SU-DHL-6 (cell line): ENCODE data around the gene SHC2.

ENCODE experiments used
- H2AFZ ChIP-seq: fragments of 200-600 bp; sonication (generic); 2 replicates; pipeline ENCODE4 v1.6.1; 2014; ENCODE audit warnings: low read depth, mild to moderate bottlenecking, moderate library complexity, mixed read lengths, antibody characterized with exemption, low read length; ENCODE audit not compliant: severe bottlenecking
- H3F3A ChIP-seq: fragments of 200-600 bp; shearing (Covaris generic); 2 replicates; pipeline ENCODE4 v1.6.0; 2016; ENCODE audit warnings: antibody characterized with exemption, mild to moderate bottlenecking; ENCODE audit not compliant: insufficient read depth
- H3K27ac ChIP-seq: fragments of 200-600 bp; sonication (generic); 2 replicates; pipeline ENCODE4 v1.5.1; 2016; ENCODE audit warnings: low read depth, mild to moderate bottlenecking, low read length, moderate library complexity, mixed read lengths
- H3K27me3 ChIP-seq: fragments of 200-600 bp; sonication (generic), shearing (Covaris generic); 2 replicates; pipeline ENCODE4 v1.6.0; 2014; ENCODE audit warnings: mild to moderate bottlenecking, low read length
- H3K36me3 ChIP-seq: fragments of 200-600 bp; sonication (generic); 2 replicates; pipeline ENCODE4 v1.6.1; 2014; ENCODE audit warnings: mild to moderate bottlenecking, low read length, mixed read lengths
- H3K4me2 ChIP-seq: fragments of 300-600, 200-600 bp; shearing (Covaris generic), sonication (generic); 2 replicates; pipeline ENCODE4 v1.6.0; 2014; ENCODE audit warnings: low read length, low read depth, mild to moderate bottlenecking; ENCODE audit not compliant: poor library complexity, severe bottlenecking
- H3K4me3 ChIP-seq: fragments of 200-600 bp; sonication (generic); 2 replicates; pipeline ENCODE4 v1.5.1; 2014; ENCODE audit warnings: antibody characterized with exemption, low read length, mild to moderate bottlenecking, mixed read lengths; ENCODE audit not compliant: insufficient read depth, poor library complexity, severe bottlenecking
- H3K79me2 ChIP-seq: fragments of 200-600 bp; sonication (generic); 2 replicates; pipeline ENCODE4 v1.6.1; 2014; ENCODE audit warnings: mild to moderate bottlenecking, low read length, moderate library complexity; ENCODE audit not compliant: insufficient read depth
- H3K9ac ChIP-seq: fragments of 200-600 bp; sonication (generic); 2 replicates; pipeline ENCODE4 v1.7.0; 2014; ENCODE audit warnings: mild to moderate bottlenecking, low read length
- H3K9me2 ChIP-seq: fragments of 200-600 bp; sonication (generic); replicated peaks from 2 replicates; pipeline ENCODE4 v1.6.1; 2014; ENCODE audit warnings: low read length; ENCODE audit not compliant: insufficient read depth
- H3K9me3 ChIP-seq: fragments of 200-600 bp; sonication (generic); 2 replicates; pipeline ENCODE4 v1.6.1; 2014; ENCODE audit warnings: low read length, mixed read lengths; ENCODE audit not compliant: insufficient read depth
- H4K20me1 ChIP-seq: fragments of 200-600 bp; sonication (generic); 2 replicates; pipeline ENCODE4 v1.6.1; 2014; ENCODE audit warnings: low read depth, mild to moderate bottlenecking, antibody characterized with exemption, low read length, moderate library complexity, mixed read lengths
- EZH2phosphoT487 ChIP-seq: fragments of 200-600 bp; sonication (generic), shearing (Covaris generic); conservative IDR thresholded peaks from 2 replicates; pipeline ENCODE4 v1.6.1; 2018; ENCODE audit warnings: mild to moderate bottlenecking, antibody characterized with exemption, low read length, moderate library complexity, mixed read lengths
- TF ChIP-seq, protein P1 (sequence below): fragments of 200-600 bp; sonication (generic); IDR thresholded peaks from one replicate; pipeline ENCODE4 v1.5.1; 2017; ENCODE audit warnings: antibody characterized with exemption, mild to moderate bottlenecking, low read length, moderate library complexity; ENCODE audit not compliant: insufficient read depth, poor library complexity, severe bottlenecking

The SHC2 gene

DNA sequence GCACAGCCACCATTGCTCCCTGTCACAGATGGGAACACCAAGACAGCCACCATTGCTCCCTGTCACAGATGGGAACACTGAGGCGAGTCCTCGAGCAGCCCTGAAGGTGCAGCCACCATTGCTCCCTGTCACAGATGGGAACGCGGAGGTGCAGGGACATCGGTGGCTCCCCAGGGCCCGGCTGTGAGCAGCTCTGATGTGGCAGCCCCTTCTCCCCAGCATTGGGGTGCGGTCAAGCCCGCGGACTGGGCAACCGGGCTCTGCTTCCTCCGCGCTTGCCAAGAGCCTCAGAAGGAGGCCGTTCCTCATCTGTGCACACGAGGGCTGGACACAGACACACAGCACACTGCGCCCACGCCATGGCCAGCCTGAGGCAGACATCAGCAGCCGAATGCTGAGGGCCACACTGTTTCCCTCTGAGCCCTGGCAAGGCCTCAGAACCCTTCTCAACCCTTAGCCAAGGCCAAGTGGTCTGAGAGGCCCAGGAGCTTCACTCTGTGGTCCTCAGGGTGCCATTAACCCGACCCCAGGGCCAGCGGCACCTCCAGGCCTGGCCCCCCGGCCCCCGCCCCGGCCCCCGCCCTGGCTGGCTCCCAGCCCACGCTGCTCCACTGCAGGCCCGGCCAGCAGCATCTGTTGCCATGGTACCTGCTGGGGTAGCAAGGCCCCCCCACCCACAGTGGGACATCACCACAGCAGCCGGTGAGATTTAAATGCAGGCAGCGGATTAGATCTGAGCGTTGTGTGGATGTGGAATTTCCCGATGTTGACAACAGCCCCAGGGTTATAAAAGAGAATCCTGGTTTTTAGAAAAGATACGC, 70.2 kb downstream of the SHC2 start:
- Histone ChIP-seq H4K20me1 (no peaks in the 10 kb centered on the region), H3K79me2 (no peaks in the 10 kb centered on the region), H3K27ac (no peak overlapping the region), H3K27me3 (no peaks in the 10 kb centered on the region), H3K9me3 (peaks cover 13% of the 10 kb centered on the region; the same call in 1 of the 2 replicates), H3K36me3 (no peaks in the 10 kb centered on the region), H3K9ac (no peak overlapping the region), H3K4me2 (no peak overlapping the region), H3K4me3 (no peak overlapping the region), H2AFZ (no peak overlapping the region), H3F3A (no peaks in the 10 kb centered on the region), H3K9me2 (no peaks in the 10 kb centered on the region)
- TF ChIP-seq EZH2phosphoT487 = no peak
- TF ChIP-seq, protein P1, sequence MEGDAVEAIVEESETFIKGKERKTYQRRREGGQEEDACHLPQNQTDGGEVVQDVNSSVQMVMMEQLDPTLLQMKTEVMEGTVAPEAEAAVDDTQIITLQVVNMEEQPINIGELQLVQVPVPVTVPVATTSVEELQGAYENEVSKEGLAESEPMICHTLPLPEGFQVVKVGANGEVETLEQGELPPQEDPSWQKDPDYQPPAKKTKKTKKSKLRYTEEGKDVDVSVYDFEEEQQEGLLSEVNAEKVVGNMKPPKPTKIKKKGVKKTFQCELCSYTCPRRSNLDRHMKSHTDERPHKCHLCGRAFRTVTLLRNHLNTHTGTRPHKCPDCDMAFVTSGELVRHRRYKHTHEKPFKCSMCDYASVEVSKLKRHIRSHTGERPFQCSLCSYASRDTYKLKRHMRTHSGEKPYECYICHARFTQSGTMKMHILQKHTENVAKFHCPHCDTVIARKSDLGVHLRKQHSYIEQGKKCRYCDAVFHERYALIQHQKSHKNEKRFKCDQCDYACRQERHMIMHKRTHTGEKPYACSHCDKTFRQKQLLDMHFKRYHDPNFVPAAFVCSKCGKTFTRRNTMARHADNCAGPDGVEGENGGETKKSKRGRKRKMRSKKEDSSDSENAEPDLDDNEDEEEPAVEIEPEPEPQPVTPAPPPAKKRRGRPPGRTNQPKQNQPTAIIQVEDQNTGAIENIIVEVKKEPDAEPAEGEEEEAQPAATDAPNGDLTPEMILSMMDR = no peak

DNA sequence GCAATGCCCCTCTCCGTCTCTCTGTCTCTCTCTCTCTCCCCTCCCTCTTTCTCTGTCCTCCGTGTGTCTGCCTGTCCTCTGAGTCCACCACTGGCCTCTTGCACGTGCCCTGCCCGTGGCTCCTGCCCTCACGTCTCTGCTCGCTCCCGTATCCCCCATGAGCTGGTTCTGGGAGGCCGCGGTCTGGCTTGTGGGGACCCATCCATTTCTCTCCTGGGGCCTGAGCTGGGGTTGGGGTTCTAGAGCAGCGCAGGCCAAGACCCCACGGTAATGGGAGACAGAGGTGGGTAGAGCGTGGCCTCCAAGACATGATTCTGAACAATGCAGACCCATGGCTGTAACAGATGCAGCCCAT, 70.9 kb downstream of the SHC2 start:
- no peak overlapping the region for H3K4me3 ChIP-seq
- no peaks in the 10 kb centered on the region for H3F3A ChIP-seq
- H3K9me2 ChIP-seq = no peaks in the 10 kb centered on the region
- H3K4me2 ChIP-seq = no peak overlapping the region
- no peak overlapping the region for H3K27ac ChIP-seq
- no peaks in the 10 kb centered on the region for H3K27me3 ChIP-seq
- H2AFZ ChIP-seq = no peak overlapping the region
- H4K20me1 ChIP-seq = no peaks in the 10 kb centered on the region
- H3K79me2 ChIP-seq = no peaks in the 10 kb centered on the region
- no peak overlapping the region for H3K9ac ChIP-seq
- H3K9me3 ChIP-seq = peaks cover 10% of the 10 kb centered on the region; the same call in 1 of the 2 replicates
- TF ChIP-seq, protein P1 = no peak
- TF ChIP-seq EZH2phosphoT487 = no peak
- H3K36me3 ChIP-seq = no peaks in the 10 kb centered on the region

DNA sequence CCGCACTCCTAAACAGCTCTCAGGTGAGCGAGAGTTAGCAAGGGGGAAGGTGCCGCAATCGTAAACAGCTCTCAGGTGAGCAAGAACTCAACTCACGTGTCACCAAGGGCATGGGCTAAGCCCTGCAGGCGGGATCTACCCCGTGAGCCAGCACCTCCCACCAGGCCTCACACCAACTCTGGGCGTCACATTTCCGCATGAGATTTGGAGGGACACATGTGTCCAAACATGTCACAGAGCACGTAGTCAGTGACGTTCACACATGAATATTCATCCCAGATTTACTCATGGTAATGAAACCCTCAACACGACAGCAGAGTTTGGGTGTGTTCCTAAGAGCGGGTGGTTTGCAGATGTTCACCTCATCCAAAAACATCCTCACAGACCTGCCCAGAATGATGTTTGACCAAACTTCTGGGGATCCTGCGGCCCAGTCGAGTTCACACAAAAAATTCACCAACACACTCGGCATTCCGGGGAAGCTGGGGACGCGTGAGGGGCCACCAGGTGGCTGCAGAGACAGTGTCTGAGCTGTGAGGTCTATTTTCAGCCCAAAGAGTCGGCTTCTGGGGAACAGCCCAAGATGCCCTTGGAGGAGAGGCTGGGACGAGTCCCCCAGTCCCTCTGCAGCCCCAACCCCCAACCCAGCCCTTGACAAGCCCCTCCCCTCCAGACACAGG, 71.4 kb downstream of the SHC2 start:
- H3K27ac ChIP-seq = no peak overlapping the region
- H3K36me3 ChIP-seq = no peaks in the 10 kb centered on the region
- no peaks in the 10 kb centered on the region for H3K9me2 ChIP-seq
- H2AFZ ChIP-seq = no peak overlapping the region
- no peak overlapping the region for H3K9ac ChIP-seq
- H3K4me3 ChIP-seq = no peak overlapping the region
- no peaks in the 10 kb centered on the region for H3F3A ChIP-seq
- H3K27me3 ChIP-seq = no peaks in the 10 kb centered on the region
- TF ChIP-seq EZH2phosphoT487 = no peak
- TF ChIP-seq, protein P1 = no peak
- no peaks in the 10 kb centered on the region for H3K79me2 ChIP-seq
- peaks cover 10% of the 10 kb centered on the region; the same call in 1 of the 2 replicates for H3K9me3 ChIP-seq
- H4K20me1 ChIP-seq = no peaks in the 10 kb centered on the region
- H3K4me2 ChIP-seq = no peak overlapping the region
